ENCODE data around the gene TENM4. TPM values are rescaled to one million over a fixed set of nuclear protein-coding genes. Genes with fewer than 3 reads are reported as not detected.

The TENM4 gene
- polyA plus RNA-seq, 2 of the 4 experiments (the other 2 are of a cell fraction) = 0.06 to 0.31 TPM

- Histone ChIP-seq H3K27ac (no peak overlapping the region), H3K4me3 (peak overlapping the region; percentile 44), H3K4me1 (peaks cover 27% of the 10 kb centered on the region; the same call in 2 of the 3 replicates), H3K9me3 (no peaks in the 10 kb centered on the region), H3K4me2 (peak overlapping the region; percentile 98)
- CTCF ChIA-PET = no interaction called here
- POLR2A ChIA-PET = no interaction called here
- 35% methylated on average over 29 of the region's 31 CpGs for WGBS (ENCODE audit: missing lambda C conversion rate)
- no peak for FAIRE-seq
- DNase-seq (ENCODE audit: low read depth in 1 of 2, low spot score in 1 of 2) = no peak
- TF ChIP-seq SMC3 (IDR thresholded peaks at IDR 0.05) = no peak
- no peak for TF ChIP-seq REST (IDR thresholded peaks at IDR 0.05)
- TF ChIP-seq EHMT2 (IDR thresholded peaks at IDR 0.05; ENCODE audit: low read depth) = no peak
- no peak; a peak in 1 of 6 replicates for ATAC-seq
These were observed 2.7 kb downstream of the TENM4 start for GRCh38 chr11:79437981-79438630.

DNA sequence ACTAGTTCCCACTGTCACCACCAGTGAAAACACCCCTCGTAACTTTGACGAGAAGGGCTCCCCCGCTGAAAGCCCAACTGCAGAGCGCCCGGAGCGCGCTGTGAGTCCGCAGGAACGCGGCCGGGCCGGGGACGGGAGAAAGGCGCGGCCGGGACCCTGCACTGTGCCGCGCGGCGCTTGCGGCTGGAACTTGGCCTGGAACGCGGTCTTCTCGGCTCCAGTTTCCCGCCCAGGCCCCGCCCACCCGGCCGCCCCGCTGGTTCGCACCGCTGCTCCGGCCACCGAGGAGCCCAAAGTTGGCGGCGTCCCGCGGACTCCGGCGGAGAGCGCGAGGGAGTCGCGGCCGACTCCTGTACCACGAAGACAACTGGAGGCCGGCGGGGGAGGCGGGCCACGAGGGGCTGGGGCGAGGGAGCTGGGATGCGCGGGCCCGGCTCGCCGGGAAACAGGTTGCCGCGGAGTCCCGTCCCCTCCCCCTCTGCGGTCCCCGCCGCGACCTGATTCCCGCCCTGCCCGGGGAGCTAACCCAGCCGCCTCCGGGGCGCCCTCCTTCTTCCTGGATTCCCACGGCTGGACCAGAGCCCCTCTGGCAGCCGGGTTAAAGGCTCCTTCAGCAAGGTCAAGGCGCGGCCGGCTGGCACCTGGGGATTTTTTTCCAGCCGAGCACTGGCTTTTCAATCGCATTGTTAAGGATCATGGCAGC lies 3.4 kb downstream of the TENM4 start:
- peaks cover 27% of the 10 kb centered on the region; the same call in 2 of the 3 replicates for H3K4me1 ChIP-seq
- 7% methylated on average over 26 of the region's 74 CpGs for WGBS (ENCODE audit: missing lambda C conversion rate)
- H3K4me2 ChIP-seq = peak overlapping the region; percentile 98
- peak; percentile 44; the same call in 1 of the 2 replicates for TF ChIP-seq MAX (IDR thresholded peaks at IDR 0.05)
- TF ChIP-seq RCOR1 (IDR thresholded peaks at IDR 0.05; ENCODE audit: low read depth, low read length) = no peak
- no peaks in the 10 kb centered on the region for H3K9me3 ChIP-seq
- DNase-seq (ENCODE audit: low read depth in 1 of 2, low spot score in 1 of 2) = no peak
- POLR2A ChIA-PET = no interaction called here
- H3K27ac ChIP-seq = peak overlapping the region in 1 of 2 experiments; percentile 2; a peak in 1 of 6 replicates
- peak overlapping the region; percentile 44 for H3K4me3 ChIP-seq
- peak; percentile 16 to 66; a peak in 5 of 6 replicates for ATAC-seq
- FAIRE-seq = no peak
- CTCF ChIA-PET = no interaction called here

GRCh38 chr11:79436919-79437277 lies 3.9 kb downstream of the TENM4 start:
- TF ChIP-seq MAFK (IDR thresholded peaks at IDR 0.05; ENCODE audit: partially characterized antibody) = no peak
- Histone ChIP-seq H3K27ac (no peak overlapping the region), H3K9me3 (no peaks in the 10 kb centered on the region), H3K4me3 (peak overlapping the region; percentile 44; the same call in 2 of the 3 replicates), H3K4me2 (peak overlapping the region; percentile 98), H3K4me1 (peaks cover 27% of the 10 kb centered on the region; the same call in 2 of the 3 replicates)
- ChIA-PET CTCF (no interaction called here), POLR2A (no interaction called here)
- DNase-seq (ENCODE audit: low read depth in 1 of 2, low spot score in 1 of 2) = no peak
- ATAC-seq = no peak
- WGBS (ENCODE audit: missing lambda C conversion rate) = 46% methylated on average over 10 of the region's 10 CpGs
- no peak for FAIRE-seq

- ATAC-seq (no peak), DNase-seq (ENCODE audit: low read depth in 1 of 2, low spot score in 1 of 2) (no peak), FAIRE-seq (no peak)
- no peak overlapping the region for H3K4me2 ChIP-seq
- no peak for TF ChIP-seq ATOH8 (CRISPR knock-in tag; IDR thresholded peaks at IDR 0.05; ENCODE audit: low read depth)
- TF ChIP-seq EP300 (IDR thresholded peaks at IDR 0.05) = no peak
- TF ChIP-seq RARB (CRISPR knock-in tag; IDR thresholded peaks at IDR 0.05) = no peak
- no peak for TF ChIP-seq EHMT2 (IDR thresholded peaks at IDR 0.05; ENCODE audit: low read depth)
- TF ChIP-seq CHD4 (IDR thresholded peaks at IDR 0.05; ENCODE audit: borderline replicate concordance) = no peak
- TF ChIP-seq MAZ (IDR thresholded peaks at IDR 0.05; ENCODE audit: borderline replicate concordance, low read depth, low read length) = no peak
- TF ChIP-seq CEBPB (IDR thresholded peaks at IDR 0.05) = no peak
- TF ChIP-seq, protein P1, sequence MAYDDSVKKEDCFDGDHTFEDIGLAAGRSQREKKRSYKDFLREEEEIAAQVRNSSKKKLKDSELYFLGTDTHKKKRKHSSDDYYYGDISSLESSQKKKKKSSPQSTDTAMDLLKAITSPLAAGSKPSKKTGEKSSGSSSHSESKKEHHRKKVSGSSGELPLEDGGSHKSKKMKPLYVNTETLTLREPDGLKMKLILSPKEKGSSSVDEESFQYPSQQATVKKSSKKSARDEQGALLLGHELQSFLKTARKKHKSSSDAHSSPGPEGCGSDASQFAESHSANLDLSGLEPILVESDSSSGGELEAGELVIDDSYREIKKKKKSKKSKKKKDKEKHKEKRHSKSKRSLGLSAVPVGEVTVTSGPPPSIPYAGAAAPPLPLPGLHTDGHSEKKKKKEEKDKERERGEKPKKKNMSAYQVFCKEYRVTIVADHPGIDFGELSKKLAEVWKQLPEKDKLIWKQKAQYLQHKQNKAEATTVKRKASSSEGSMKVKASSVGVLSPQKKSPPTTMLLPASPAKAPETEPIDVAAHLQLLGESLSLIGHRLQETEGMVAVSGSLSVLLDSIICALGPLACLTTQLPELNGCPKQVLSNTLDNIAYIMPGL (CRISPR knock-in tag; IDR thresholded peaks at IDR 0.05; ENCODE audit: borderline replicate concordance) = no peak
- no peak for TF ChIP-seq PHF8 (IDR thresholded peaks at IDR 0.05; ENCODE audit: borderline replicate concordance, low read depth)
- no peak for TF ChIP-seq HOXA7 (CRISPR knock-in tag; IDR thresholded peaks at IDR 0.05)
- TF ChIP-seq CBX8 (IDR thresholded peaks at IDR 0.05) = no peak
- no peak overlapping the region for H3K27ac ChIP-seq
- peaks cover 14% of the 10 kb centered on the region; the same call in 1 of the 3 replicates for H3K4me1 ChIP-seq
- H3K4me3 ChIP-seq = no peak overlapping the region
- WGBS (ENCODE audit: missing lambda C conversion rate) = 17% methylated on average over 2 of the region's 2 CpGs
- no peaks in the 10 kb centered on the region for H3K9me3 ChIP-seq
- ChIA-PET POLR2A (no interaction called here), CTCF (interaction anchor here (0.7 kb wide), 1 partner anchor 9 kb away, joined by 3 read pairs; no protein-coding TSS in a partner anchor)
These were observed 6.5 kb downstream of the TENM4 start for GRCh38 chr11:79434283-79434682.
